HG03571 (cell line): Measurements from ENCODE around the gene NAALADL2.

Source experiments
- ATAC-seq: cut with Tn5 transposase; IDR thresholded peaks from one replicate; pipeline ENCODE4 v1.9.1; 2021; ENCODE audit not compliant: unreplicated experiment

Gene NAALADL2

DNA sequence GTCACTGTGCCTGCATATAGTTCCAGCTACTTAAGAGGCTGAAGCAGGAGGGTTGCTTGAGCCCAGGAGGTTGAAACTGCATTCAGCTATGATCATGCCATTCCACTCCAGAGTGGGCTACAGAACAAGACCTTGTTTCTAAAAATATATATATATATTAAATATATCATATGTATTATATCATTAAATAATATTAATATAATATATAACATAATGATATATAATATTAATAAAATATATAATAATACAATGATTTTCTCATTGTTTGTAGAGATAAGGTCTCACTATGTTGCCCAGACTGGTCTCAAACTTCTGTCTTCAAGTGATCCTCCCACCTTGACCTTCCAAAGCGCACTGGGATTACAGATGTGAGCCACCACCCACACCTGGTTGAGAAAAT is 101.8 kb downstream of the NAALADL2 start:
- no peak for ATAC-seq

GRCh38 chr3:174973465-174973864 is 114.3 kb downstream of the NAALADL2 start:
- ATAC-seq: no peak

DNA sequence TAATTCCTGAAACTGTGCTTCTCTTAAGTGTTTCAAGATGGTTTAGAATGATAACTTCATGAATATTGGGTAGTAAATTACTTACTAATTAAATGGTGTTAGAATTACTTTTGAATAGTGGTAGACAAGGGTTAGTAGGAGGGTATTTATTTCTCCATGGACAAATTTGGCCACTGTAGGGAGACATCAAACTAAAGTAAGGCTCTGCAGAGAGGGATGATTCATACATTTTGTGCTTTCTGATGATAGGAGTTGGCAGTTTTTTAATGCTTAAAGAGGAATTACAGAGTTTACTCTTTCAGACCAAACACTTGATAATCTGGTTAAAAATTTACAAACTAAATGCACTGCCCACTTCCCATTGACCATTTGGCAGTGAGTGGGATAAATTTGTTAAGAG is 127.6 kb downstream of the NAALADL2 start:
- ATAC-seq: no peak

DNA sequence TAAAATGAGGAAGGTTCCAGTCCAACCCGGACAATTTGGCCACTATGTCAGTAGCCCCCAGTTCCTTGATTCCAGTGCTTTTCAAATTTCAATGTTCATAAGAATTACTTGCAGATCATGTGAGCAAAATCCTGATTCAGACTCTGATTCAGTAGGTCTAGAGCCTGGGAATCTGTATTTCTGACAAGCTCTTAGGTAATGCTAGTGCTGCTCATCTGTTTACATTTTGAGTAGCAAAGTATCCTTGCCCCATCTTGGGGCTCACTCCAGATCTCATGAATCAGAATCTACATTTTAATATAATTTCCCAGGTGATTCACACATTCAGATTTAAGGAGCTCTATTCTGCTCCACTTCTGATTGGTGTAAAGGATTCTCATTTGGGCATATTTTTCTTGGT is 142.0 kb downstream of the NAALADL2 start:
- ATAC-seq: no peak

GRCh38 chr3:175002732-175003143 is 143.6 kb downstream of the NAALADL2 start:
- no peak for ATAC-seq

GRCh38 chr3:175003590-175003989 is 144.5 kb downstream of the NAALADL2 start:
- ATAC-seq: no peak

- no peak for ATAC-seq
Observed at GRCh38 chr3:175005193-175005592, 146.1 kb downstream of the NAALADL2 start.

GRCh38 chr3:175005881-175006280 is 146.7 kb downstream of the NAALADL2 start:
- no peak for ATAC-seq

GRCh38 chr3:175007306-175007705 is 148.2 kb downstream of the NAALADL2 start:
- ATAC-seq: no peak

DNA sequence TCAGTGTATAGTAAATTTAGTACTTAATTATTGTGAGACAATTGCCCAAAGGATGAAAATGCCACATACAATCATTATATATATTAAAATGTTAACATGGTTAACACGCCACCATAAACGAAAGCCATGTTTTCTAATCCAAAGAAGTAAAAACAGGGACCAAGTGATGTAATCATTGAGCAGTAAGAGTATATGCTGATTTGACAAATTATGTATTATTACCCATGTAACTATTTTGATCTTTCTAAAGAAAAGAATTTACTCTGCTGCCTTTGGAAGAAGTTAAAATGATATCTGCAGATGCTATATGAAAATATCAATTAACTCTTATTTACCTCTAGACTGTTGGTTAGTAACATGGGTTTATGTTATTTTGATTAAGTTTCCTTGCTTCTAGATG is 150.2 kb downstream of the NAALADL2 start:
- no peak for ATAC-seq

DNA sequence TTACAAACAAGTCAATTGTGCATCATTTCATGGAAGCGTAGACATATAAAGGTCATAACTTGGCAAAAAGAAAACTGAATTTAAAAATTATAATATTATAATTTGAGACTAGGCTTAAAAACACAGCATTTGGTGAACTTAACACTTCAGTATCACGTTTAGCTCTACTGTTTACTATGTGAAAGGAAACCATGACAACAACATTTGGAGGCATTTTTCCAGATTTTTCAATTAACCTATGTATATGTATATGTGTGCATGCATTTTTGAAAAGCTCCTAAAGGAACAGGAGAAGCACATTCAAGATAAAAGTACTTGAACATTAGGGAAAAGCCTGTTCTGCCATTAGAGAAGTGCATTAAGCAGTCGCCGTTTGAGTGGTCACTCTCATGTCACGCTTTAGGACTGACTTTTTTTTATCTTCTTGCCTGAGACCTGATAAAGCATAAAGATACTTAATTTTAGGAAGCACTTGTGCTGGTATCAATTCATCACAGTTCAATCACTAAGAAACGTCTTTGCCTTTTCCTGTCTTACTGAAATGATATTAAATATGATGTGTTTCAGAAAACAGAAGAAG is 156.0 kb downstream of the NAALADL2 start:
- no peak for ATAC-seq

GRCh38 chr3:175018946-175019727 is 160.0 kb downstream of the NAALADL2 start:
- no peak for ATAC-seq

GRCh38 chr3:175020101-175020500 is 161.0 kb downstream of the NAALADL2 start:
- ATAC-seq: no peak

GRCh38 chr3:175029828-175030227 is 170.7 kb downstream of the NAALADL2 start:
- ATAC-seq: no peak

DNA sequence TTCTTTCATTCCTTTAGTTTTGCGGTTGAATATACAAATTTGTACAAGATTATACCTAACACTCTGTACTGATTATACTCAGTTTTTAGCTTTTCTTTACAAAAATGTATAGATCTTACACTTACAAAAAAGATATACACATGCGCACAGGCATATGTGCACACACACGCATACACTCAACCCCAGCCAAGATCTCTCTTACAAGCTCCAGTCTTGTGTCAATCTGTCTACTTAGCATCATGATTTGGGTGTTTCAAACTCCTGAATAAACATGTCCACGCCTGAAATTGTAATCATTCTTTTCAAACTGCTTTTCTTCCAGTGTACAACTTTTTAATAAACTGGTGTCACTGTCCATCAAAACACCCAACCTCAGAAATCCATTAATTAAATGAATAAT is 180.7 kb downstream of the NAALADL2 start:
- no peak for ATAC-seq

DNA sequence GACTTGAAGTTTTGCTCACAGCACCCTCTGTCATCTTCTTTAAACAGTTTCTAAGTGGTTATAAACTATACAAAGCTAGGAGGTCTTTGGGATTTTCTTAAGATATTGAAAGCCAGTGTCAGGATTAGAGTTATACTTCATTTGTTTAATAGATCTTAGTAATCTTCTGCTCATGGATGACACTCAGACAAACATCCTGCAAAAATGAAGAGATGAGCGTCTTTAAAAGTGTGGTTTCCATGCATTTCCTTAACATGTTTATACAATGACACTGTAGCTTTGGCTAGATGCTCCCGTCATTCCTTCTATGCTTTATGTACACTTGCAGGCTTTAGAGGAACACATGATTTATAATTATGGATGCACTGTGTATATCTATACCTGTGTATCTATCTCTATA is 182.2 kb downstream of the NAALADL2 start:
- no peak for ATAC-seq

DNA sequence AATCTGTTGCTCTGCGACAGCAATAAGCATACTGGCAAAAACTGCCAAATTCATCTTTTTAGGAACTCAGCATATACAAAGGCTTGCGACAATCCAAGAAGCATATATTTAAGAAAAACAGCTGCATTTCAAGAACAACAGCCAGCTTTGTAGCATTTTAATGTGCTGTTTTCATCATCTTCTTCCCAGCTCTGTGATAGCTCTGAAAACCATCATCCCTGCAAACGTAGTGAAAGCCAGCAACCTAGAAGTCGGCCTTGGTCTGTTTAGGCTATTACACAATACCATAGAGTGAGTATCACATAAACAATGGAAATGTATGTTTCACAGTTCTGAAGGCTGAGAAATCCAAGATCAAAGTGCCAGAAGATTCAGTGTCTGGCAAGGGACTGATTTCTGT is 187.5 kb downstream of the NAALADL2 start:
- no peak for ATAC-seq

DNA sequence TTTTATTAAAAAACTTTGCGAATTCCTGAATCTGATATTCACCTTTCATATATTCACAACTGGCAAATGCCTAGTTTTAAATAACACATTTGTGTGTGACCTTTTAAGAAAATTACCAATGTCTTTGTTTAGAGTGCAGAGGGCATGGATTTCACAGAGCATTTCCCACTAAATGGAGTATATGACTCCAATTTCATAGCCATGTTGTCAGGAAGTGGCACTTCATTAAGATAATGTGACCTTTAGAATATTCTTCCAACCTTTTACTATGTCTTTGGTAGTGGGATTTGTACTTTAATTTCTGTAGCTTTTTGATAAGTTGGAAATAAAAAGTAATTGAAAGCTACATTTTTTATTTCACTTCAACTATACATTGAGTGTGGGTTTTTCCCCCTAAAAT is 188.7 kb downstream of the NAALADL2 start:
- ATAC-seq: no peak

GRCh38 chr3:175057401-175057800 is 198.3 kb downstream of the NAALADL2 start:
- no peak for ATAC-seq

DNA sequence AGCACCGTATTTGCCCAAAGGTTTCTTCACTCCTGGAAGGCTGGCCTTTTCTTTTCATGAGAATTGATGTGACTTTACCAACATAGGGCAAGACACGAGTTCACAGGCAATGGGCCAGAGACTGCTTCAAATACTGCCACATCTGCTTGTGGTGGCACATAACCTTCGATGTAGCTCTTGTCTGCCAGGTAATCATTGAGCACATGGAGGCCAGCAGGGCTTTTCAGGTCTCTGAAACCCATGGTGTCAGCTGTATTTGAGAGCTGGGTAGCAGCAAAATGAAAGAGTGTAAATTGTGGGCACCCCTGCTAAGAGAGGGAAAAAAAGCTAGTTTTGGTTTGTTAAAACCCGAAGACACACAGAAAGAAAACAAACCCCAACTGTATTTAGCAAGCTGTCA is 200.7 kb downstream of the NAALADL2 start:
- ATAC-seq: no peak

DNA sequence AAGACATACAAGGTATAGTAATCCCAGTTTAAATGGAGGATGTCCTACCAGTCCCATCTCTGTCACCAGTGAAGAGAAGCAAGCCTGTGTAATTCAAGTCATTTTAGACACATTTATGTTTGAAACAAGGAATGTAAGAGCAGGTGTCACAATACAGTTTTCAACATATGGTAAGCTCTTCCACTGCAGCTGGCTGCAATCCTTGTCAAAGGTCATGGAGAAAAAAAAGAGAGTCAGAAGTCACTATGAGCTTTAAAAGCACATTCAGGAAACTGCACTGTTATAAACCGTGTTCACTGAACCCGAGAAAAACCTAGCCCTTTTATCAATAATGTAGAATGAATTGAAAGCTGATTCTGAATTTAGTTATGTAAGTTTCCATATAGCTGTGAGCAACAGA is 206.4 kb downstream of the NAALADL2 start:
- no peak for ATAC-seq

DNA sequence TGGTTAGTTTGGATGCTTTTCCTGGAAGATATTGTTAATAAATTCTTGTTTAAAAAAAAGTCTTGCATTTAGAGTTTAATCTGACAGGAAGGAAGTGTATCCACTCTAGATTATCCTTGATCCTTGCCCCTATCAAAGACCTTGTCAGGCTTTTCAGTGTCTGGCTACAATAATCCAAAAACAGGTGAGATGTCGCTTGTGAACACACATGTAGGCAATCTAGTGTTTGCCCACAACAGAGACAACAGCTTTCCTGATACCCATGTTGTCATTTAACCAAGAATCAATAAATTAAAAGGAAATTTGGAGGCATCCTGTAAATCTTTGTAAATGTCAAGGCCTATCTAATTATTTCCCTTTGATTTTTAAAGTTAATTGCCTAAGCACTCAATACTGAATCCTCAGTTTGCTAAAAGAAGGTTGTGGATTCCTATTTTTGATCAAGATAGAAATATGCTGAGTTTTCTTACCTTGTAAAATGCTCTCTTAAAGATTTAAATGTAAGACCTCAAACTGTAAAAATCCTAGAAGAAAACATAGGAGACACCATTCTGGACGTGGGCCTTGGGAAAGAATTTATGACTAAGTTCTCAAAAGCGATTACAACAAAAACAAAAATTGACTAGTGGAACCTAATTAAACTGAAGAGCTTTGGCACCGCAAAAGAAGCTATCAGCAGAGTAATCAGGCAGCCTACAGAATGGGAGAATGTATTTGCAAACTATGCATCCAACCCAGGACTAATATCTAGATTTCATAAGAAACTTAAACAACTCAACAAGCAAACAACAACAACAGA is 207.7 kb downstream of the NAALADL2 start:
- no peak for ATAC-seq
